GM18867 (cell line): Measurements from ENCODE around the gene AKAP6.

Experiments
- ATAC-seq: cut with Tn5 transposase; IDR thresholded peaks from one replicate; pipeline ENCODE4 v1.9.1; 2021; ENCODE audit warnings: mild to moderate bottlenecking, moderate library complexity; ENCODE audit not compliant: unreplicated experiment

Gene AKAP6, protein sequence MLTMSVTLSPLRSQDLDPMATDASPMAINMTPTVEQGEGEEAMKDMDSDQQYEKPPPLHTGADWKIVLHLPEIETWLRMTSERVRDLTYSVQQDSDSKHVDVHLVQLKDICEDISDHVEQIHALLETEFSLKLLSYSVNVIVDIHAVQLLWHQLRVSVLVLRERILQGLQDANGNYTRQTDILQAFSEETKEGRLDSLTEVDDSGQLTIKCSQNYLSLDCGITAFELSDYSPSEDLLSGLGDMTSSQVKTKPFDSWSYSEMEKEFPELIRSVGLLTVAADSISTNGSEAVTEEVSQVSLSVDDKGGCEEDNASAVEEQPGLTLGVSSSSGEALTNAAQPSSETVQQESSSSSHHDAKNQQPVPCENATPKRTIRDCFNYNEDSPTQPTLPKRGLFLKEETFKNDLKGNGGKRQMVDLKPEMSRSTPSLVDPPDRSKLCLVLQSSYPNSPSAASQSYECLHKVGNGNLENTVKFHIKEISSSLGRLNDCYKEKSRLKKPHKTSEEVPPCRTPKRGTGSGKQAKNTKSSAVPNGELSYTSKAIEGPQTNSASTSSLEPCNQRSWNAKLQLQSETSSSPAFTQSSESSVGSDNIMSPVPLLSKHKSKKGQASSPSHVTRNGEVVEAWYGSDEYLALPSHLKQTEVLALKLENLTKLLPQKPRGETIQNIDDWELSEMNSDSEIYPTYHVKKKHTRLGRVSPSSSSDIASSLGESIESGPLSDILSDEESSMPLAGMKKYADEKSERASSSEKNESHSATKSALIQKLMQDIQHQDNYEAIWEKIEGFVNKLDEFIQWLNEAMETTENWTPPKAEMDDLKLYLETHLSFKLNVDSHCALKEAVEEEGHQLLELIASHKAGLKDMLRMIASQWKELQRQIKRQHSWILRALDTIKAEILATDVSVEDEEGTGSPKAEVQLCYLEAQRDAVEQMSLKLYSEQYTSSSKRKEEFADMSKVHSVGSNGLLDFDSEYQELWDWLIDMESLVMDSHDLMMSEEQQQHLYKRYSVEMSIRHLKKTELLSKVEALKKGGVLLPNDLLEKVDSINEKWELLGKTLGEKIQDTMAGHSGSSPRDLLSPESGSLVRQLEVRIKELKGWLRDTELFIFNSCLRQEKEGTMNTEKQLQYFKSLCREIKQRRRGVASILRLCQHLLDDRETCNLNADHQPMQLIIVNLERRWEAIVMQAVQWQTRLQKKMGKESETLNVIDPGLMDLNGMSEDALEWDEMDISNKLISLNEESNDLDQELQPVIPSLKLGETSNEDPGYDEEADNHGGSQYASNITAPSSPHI (N-terminal part only)

DNA sequence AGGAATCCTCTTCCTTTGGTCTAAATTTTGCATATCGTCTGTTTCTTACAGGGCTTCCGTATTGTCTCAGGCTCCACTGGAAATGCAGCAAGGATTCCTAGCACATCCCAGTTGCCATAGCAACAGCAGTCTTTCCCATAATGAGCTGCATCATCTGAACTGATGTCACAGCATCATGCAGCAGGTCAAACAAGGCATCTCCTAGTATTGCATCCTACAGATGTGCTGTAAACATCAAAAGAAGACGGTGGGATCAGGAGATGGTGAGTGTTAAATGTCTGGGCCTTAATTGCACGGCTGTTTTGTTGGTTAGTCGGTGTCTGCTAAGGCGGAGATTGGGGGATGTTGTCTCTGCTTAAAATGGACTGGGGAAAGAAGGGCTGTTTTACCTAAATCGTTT is at the start of gene AKAP6:
AKAP6 (plus strand) TSS at position 153 of the 400 bp plus-strand sequence. CDS start 104,196 bp downstream, outside the sequence.
- ATAC-seq = no peak

DNA sequence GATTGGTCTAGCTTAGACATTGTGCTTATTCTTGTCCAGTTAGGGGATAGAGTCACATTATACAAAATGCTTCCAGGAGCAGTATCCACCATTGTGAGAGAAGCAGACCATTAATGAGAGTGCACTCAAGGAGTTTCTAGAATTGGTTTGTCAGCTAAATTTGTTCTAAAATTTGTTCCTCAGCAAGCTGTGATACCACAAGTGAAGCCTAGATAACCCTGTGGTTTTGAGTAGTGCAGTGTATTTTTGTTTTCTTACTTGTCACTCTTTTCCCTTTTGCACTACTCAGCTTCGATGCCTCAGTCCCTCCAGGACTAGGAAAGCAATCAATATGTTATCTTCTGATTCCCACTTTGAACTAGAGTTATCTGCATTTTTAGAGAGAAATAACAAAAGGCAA is 42.5 kb upstream of the AKAP6 start:
- no peak for ATAC-seq

GRCh38 chr14:32296366-32296765 is 32.7 kb upstream of the AKAP6 start:
- ATAC-seq = no peak

DNA sequence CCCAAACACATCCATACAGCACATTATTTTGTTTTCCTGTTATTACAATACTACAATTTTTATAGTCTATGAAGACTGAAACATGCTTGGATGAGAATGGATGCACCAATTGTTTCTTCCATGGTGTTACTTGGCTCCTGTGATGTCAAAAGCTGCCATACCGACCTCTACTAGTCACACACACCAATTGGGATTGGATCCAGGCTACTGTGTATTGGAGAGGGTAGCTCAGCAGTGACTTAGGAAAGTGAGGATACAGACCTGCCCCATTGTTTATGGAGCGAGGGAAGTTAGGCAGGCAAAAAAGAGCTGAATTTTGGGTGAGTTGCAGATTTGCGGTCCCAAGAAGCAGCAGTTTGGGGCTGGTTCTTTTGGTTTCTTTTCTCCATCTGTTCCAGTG is 30.8 kb upstream of the AKAP6 start:
- ATAC-seq = no peak

- no peak for ATAC-seq
These were observed 29.0 kb upstream of the AKAP6 start for GRCh38 chr14:32300136-32300535.

DNA sequence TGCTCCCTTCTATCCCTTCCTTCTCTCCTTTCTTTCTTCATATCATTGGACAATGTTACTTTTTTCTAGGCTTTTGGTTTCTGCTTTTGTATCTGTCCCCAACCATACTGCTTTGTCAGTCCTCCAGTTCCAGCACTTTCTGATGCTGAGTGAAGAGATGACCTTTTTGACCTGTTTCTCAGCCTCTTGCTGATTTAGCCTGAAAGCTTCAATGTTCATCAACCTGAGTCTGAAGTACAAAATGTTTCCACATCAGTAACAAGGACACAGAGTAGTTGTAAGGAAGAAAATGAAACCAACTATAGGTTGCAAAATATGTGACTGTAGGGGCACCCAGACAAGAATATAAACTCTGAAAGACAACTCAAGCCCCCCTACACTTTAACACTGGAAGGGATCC is 25.2 kb upstream of the AKAP6 start:
- no peak for ATAC-seq

DNA sequence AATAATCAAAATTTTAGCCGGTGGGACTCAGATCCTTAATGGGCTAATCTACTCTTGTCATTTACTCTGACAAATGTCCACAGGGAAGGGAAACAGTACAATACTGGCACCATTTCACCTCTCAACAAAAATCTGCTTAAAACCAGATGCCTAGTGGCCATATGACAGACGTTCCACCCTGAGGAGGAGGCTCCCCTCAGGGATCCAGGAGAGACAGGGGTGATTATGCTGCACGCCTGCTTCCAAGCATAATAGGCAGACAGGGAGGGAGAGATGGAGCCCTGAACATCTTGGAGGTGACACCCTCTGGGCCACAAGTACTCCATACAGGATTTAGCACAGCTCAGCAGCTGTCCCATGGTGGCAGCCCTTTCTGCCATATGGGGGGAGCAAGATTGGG is 24.8 kb upstream of the AKAP6 start:
- no peak for ATAC-seq

- no peak for ATAC-seq
These were observed 22.5 kb upstream of the AKAP6 start for GRCh38 chr14:32306549-32306948.

GRCh38 chr14:32307881-32308582 is 21.1 kb upstream of the AKAP6 start:
- no peak for ATAC-seq

DNA sequence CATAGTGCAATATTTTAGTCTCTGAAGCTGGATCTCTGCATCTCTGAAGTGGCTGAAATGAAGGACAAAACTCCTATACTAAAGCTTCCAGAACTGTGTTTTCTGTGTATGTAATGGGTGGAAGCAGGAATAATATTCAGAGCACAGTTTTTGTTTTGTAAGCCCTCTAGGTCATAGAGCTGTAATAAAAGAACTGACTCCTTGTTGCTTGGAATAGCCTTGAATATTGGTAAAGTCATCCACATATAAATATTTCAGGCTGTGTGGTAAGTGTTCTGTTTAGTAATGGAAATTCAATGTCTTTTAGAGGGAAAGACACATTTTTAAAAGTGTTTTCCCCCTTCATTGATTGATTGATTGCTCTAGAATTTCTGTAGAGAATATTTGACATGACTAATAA is 18.2 kb upstream of the AKAP6 start:
- no peak for ATAC-seq

DNA sequence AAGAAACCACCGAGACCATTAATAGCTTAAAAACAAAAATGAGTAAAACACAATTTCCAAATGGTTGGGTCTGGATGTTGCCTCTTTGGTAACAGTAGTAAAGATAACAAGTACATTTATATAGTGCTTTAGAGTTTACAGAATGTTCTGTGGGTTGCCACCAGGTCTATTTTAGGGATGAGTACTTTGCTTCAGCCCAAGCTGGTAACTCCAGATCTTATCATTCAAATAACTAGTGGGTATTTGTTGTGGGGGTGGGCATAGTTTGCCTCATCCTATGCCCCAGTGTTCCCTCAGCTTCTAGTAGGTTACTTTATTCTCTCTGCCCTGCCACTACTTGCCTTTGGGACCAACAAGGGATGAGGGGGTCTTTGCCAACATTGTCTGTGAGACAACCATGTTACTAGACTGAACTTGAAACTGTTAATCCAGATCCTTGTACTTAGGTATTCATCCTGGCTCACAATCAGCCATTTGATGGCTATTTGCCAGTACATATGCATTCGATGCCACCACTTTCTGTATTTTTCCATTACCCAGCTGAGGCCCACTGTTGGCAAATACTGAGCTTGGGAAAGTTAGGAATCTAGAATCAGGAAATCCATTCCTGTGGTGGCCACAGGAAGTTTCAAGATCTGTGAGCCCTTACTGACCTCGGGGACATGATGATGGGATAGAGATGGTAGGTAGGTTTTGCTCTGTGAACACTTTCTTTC is 17.6 kb upstream of the AKAP6 start:
- ATAC-seq = no peak

- ATAC-seq = no peak
These were observed 17.1 kb upstream of the AKAP6 start for GRCh38 chr14:32312010-32312331.

DNA sequence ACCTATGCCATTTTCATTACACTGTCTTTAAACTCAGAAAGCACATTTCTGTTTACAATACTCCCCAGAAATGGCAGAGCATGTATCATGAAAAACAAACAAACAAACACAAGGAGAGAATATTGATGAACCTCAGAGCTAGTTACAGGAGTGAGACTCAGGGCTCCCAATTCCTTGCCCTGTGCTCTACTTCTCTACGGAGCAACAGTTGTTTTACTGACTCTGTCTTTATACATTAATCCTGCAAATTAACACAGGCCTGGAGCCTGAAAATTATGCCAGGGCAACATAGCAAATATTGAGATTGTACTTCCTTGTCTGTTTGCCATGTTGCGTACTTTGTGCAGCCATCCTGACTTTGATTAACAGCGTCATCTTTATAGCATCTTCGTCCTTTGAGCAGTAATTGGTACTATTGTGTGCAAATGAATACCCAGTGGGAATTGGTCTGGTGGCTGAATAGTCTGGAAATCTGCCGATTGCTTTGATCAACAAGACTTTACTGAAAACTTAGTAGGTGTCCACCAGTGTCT is 15.2 kb upstream of the AKAP6 start:
- no peak for ATAC-seq

DNA sequence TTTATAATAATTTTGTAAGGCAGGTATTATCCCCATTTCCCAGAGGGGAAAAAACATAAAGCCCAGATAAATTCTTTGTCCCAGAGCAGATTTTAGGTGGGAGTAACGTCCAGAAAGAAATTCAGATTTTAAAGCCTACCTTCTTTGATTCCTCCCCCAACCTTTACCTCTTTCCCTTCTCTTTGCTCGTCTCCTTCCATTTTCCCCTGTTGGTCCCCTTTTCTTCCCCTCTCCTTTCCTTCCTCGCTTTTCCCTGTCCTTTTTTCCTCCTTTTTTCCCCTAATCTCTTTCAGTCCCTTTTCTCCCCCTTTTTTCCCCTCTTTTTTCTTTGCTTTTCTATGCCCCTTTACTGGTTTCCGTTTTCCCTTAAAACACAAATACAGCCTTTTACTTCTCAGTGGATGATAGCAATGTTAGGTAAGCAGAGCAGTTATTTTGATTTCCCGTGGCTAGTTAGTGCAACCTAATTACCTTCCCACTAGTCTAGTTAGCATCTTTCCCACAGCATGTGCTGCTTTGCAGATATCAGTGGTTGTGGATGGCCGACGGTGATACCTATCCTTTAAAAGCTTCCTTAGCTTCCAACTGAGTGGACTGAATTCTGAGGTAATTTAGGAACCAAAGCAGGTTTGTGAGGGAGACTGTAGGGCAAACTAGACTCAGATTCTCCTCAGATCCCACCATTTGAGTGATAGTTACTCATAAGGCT is 10.9 kb upstream of the AKAP6 start:
- no peak for ATAC-seq

DNA sequence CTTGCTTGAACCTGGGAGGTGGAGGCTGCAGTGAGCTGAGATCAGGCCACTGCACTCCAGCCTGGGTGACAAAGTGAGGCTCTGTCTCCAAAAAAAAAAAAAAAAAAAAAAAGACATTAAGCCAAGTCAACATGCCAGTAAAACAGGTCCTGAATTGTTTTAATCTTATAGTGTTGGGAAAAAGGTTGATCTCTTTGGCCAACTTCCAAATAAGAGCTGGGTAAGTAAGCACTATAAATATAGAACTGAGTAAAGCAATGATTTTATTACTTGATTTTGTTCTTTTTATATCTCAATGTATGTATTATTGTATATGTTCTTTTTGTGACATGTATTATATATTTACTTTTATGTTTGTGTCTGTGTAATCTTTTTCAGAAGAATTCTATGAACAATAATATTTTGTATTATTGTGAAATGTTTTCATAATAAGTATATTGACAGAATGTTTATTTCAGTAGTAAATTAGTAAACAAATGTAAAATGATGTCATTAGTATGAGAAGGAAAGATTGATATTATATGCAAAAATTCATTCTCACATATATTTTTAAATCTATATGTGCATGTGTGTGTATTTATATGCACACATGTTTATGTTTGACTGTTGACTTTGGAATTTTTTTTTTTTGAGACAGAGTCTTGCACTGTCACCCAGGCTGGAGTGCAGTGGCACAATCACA is 9.6 kb upstream of the AKAP6 start:
- no peak for ATAC-seq

GRCh38 chr14:32324601-32325000 is 4.5 kb upstream of the AKAP6 start:
- ATAC-seq = no peak

DNA sequence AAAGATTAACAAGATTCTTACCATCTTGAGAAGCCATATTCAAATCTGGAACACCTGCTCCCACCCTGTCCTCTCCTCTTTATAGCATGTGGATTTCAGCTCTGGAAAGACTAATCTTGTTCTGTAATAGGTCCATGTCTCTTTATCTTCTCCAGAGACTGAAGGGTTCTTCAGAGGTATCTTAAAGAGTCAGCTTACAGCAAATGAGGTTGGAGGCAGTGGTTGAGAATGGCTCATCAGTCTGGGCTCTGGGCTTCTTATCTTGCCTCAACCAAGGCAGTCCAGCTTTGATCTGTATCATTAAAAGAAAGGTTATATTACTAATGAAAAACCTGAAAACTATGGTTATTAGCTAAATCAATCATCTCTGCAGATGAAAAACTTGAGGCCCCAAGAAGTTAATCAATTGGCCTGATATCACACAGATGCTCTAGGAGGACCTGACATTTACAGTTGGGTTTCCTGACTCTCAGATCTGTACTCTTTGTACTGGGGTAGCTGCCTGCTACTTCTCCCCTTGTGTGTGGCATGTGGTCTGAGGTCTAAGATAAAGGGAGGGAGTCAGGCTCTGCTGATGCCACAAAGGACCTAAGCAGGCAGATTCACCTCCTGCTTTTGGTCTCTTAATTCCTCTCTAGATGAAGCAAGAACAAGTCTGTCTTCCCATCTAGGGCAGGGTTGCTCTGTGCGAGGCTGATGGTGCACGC is 1.7 kb upstream of the AKAP6 start:
- ATAC-seq = no peak

- no peak for ATAC-seq
These were observed 690 bp downstream of the AKAP6 start for GRCh38 chr14:32329690-32330285.
